Activated T-helper 17 cell treated with anti-CD3 and anti-CD28 coated beads, Interleukin-2, amount 50 U/mL, for 72 hours (primary cell): ENCODE measurements around the gene TGM1. TPM values are rescaled to one million over a fixed set of nuclear protein-coding genes. Genes with fewer than 3 reads are reported as not detected.

Source experiments
- ATAC-seq: fragments of 150-1000 bp; cut with Tn5 transposase; replicated peaks from 2 replicates; pipeline ENCODE4 v1.10.0; 2021; ENCODE audit warnings: mild to moderate bottlenecking, moderate library complexity
- H3K27ac Mint-ChIP-seq: one replicate; pipeline ENCODE4 v1.8.0; 2022; ENCODE audit warnings: mixed read lengths
- H3K27me3 Mint-ChIP-seq: one replicate; pipeline ENCODE4 v1.8.0; 2022; ENCODE audit warnings: mixed read lengths
- H3K36me3 Mint-ChIP-seq: one replicate; pipeline ENCODE4 v1.8.0; 2022; ENCODE audit warnings: low read depth, mild to moderate bottlenecking, mixed read lengths
- H3K4me1 Mint-ChIP-seq: one replicate; pipeline ENCODE4 v1.8.0; 2022; ENCODE audit warnings: mixed read lengths
- H3K4me3 Mint-ChIP-seq: one replicate; pipeline ENCODE4 v1.8.0; 2022; ENCODE audit warnings: mild to moderate bottlenecking, mixed read lengths
- H3K9me3 Mint-ChIP-seq: one replicate; pipeline ENCODE4 v1.8.0; 2022; ENCODE audit warnings: mixed read lengths
- total RNA-seq, 2 donors: library from RNA; stranded (reverse); gene quantifications; one replicate each; pipeline ENCODE4 v1.2.3, GENCODE V29; 2022

Gene TGM1
- total RNA-seq, 2 donors from 2014 or later = 16.1 to 18.2 TPM

DNA sequence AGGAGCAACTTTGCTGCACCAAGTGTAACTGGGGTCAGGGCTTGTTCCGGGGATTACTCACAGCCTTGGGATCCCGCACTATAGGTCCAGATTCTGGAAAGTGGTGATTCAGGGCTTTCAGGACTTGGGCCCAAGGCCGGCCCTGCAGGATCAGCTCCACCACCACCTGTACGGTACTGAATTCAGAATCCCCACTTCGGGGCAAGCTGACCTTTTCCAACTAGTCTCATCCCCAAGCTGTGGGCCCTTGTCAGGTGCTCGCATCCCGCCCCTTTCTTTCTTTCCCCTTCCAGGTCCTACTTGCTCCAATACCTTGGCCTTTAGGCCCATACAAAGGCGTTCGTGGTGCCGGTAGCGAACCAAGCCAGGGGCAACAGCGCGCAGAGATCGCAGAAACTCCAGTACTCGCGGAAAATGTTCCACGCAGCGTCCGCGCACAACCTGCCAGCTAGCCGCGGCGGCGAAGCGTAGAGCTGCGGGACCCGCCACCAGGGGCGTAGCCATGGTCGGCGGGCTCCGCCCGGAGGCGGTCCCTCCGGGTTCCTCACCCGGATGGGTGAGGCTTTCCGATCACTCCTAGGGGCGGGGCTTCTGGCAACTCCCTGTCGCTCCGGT lies 21.0 kb downstream of the TGM1 start:
- ATAC-seq = peak; percentile 87
- peaks cover 52% of the 10 kb centered on the region for H3K36me3 Mint-ChIP-seq
- peak overlapping the region; percentile 83 for H3K4me3 Mint-ChIP-seq
- H3K4me1 Mint-ChIP-seq = peaks cover 40% of the 10 kb centered on the region
- H3K9me3 Mint-ChIP-seq = no peaks in the 10 kb centered on the region
- peak overlapping the region; percentile 94 for H3K27ac Mint-ChIP-seq
- no peaks in the 10 kb centered on the region for H3K27me3 Mint-ChIP-seq

DNA sequence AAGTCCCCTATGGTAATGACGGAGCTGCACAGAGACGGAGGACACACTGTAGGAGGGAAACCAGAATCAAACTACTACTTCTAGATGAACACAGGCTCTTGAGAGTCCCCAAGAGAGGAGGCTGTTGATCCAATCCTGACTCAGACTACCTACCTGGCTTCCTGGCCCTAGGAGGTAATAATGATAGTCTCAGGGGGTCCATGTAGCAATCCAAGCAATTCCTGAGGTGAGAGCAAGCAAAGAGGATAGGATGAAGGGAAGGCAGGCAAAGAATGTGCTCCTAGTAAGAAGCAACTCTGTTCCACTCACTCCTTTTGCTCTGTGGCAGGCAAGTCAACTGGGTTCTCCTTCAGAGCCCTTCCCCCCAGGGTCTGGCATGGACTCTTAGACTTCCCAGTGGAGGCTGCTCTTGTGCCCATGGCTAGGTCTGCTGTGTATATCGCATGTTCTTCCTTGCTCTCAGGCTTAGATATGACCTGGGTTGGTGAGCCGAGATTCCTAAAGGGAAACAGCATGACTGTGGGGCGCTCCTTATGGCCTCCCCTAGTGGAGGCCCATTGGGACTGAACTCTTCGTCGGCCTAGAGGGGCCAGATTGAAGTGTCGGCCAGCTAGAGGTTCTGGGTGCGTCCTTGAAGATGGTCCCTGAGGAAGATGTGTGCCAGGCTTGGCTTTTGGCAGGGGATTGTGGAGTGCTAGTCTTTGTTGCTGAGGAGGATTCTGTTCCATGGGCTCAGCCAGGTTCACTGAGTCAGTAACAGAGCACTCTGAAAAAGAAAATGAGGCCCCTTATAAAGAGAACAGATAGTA lies 22.7 kb downstream of the TGM1 start:
- Mint-ChIP-seq H3K4me3 (peak overlapping the region; percentile 83), H3K27ac (peak overlapping the region; percentile 71), H3K4me1 (peaks cover 44% of the 10 kb centered on the region), H3K9me3 (no peaks in the 10 kb centered on the region), H3K27me3 (no peaks in the 10 kb centered on the region), H3K36me3 (peaks cover 68% of the 10 kb centered on the region)
- ATAC-seq = no peak

- Mint-ChIP-seq H3K4me1 (peaks cover 57% of the 10 kb centered on the region), H3K27me3 (no peaks in the 10 kb centered on the region), H3K9me3 (no peaks in the 10 kb centered on the region), H3K36me3 (peaks cover 86% of the 10 kb centered on the region), H3K27ac (peak overlapping the region; percentile 61), H3K4me3 (peak overlapping the region; percentile 83)
- no peak for ATAC-seq
Measured at GRCh38 chr14:24238527-24239037, 24.4 kb downstream of the TGM1 start.

DNA sequence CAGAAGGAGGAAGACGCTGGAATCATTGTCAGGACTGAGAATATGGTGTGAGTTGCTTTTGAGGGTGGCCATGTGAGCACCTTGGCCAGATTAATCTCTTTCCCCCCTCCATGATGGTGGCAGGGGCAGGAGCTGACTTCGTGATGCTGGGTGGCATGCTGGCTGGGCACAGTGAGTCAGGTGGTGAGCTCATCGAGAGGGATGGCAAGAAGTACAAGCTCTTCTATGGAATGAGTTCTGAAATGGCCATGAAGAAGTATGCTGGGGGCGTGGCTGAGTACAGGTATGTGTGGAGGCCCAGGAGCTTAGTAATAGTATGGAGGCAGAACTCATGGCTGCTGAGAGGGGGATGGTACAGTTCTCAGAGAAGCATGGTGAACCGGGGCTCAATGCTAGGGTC lies 24.9 kb downstream of the TGM1 start:
- H3K36me3 Mint-ChIP-seq = peaks cover 89% of the 10 kb centered on the region
- no peaks in the 10 kb centered on the region for H3K27me3 Mint-ChIP-seq
- peak overlapping the region; percentile 83 for H3K4me3 Mint-ChIP-seq
- no peaks in the 10 kb centered on the region for H3K9me3 Mint-ChIP-seq
- ATAC-seq = no peak
- peaks cover 59% of the 10 kb centered on the region for H3K4me1 Mint-ChIP-seq
- peak overlapping the region; percentile 61 for H3K27ac Mint-ChIP-seq

DNA sequence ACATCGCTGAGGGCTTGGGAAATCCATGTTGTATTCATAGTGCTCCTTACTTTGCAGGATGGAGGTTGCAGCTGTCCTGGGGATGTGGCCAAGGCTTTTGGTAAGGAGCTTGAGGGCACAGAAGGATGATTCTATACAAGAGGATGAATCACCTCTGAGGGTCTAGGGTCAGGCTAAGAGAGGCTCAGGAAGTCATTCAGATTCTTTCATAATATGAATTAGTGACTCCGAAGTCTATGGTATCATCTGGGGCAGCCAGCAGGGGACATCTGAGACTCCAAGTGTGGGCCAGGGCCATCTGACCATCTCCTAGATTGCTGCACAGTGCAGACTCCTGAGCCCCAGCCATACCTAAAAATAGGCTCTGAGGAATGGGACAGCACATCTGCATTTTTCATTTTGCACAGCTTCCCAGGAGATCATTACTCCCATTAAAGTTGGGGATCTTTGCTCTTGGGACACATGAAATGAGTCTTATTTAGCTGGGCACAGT lies 25.5 kb downstream of the TGM1 start:
- no peaks in the 10 kb centered on the region for H3K9me3 Mint-ChIP-seq
- no peaks in the 10 kb centered on the region for H3K27me3 Mint-ChIP-seq
- ATAC-seq = no peak
- H3K4me3 Mint-ChIP-seq = peak overlapping the region; percentile 83
- H3K27ac Mint-ChIP-seq = peak overlapping the region; percentile 61
- H3K36me3 Mint-ChIP-seq = peaks cover 92% of the 10 kb centered on the region
- H3K4me1 Mint-ChIP-seq = peaks cover 59% of the 10 kb centered on the region

GRCh38 chr14:24236689-24237462 lies 26.1 kb downstream of the TGM1 start:
- Mint-ChIP-seq H3K27me3 (no peaks in the 10 kb centered on the region), H3K4me3 (no peak overlapping the region), H3K36me3 (peaks cover 88% of the 10 kb centered on the region), H3K4me1 (peaks cover 59% of the 10 kb centered on the region), H3K27ac (peak overlapping the region; percentile 61), H3K9me3 (no peaks in the 10 kb centered on the region)
- no peak for ATAC-seq

- H3K4me1 Mint-ChIP-seq = peaks cover 59% of the 10 kb centered on the region
- no peaks in the 10 kb centered on the region for H3K9me3 Mint-ChIP-seq
- H3K36me3 Mint-ChIP-seq = peaks cover 85% of the 10 kb centered on the region
Measured at GRCh38 chr14:24235804-24236688, 26.9 kb downstream of the TGM1 start.

DNA sequence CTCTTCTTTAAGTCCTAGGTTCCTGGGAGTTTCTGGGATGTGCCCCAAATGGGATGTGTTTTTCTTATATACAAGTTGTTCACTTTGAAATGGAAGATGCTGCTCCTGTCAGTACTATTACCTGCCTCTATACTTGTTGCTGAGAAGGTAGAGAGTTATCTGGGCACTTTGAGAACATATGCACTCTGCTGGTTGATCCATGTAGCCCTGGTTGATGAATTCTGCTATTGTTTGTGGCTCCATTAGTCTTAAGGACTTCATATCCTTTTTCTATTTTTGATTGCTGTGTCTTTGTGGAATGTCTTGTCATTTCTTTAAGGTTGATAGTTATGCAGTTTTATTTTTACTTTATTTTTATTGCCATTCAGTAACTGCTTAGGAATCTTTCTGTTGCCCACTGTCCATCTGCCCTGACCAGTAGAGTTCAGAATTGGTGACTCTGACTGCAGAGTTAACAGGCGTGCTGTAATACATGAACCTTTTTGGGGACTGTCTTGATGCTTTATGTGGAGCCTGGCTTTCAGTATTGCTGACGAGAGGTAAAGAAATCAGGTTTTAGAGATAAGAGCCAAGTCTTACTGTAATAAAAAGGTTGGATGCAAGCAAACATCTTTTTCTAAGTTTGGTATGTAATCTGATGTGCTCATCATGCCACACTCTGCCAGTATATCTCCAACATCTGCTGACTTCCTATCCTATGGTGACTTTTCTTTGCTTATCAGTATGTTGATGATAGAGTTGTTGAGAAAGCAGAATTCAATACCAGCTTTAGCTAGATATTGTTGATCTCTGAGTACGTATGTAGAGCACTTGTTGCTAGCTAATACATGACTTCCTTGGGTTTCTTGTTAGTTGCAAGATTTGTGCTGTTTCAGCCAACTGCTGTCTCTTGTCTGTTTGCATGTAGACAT lies 28.6 kb downstream of the TGM1 start:
- no peak for ATAC-seq
- Mint-ChIP-seq H3K4me3 (peak overlapping the region; percentile 84), H3K4me1 (peaks cover 44% of the 10 kb centered on the region), H3K27ac (peak overlapping the region; percentile 85), H3K27me3 (no peaks in the 10 kb centered on the region), H3K36me3 (peaks cover 73% of the 10 kb centered on the region), H3K9me3 (no peaks in the 10 kb centered on the region)

More at GRCh38 chr14:24235804-24236688, 26.9 kb downstream of the TGM1 start:
- Mint-ChIP-seq H3K4me3 (peak overlapping the region; percentile 15), H3K27ac (peak overlapping the region; percentile 62), H3K27me3 (no peaks in the 10 kb centered on the region)
- ATAC-seq = no peak

- peaks cover 71% of the 10 kb centered on the region for H3K36me3 Mint-ChIP-seq
- H3K9me3 Mint-ChIP-seq = no peaks in the 10 kb centered on the region
- peak overlapping the region; percentile 85 for H3K27ac Mint-ChIP-seq
- no peak for ATAC-seq
- H3K4me3 Mint-ChIP-seq = peak overlapping the region; percentile 84
- peaks cover 36% of the 10 kb centered on the region for H3K4me1 Mint-ChIP-seq
- no peaks in the 10 kb centered on the region for H3K27me3 Mint-ChIP-seq
Measured at GRCh38 chr14:24233538-24233866, 29.5 kb downstream of the TGM1 start.

DNA sequence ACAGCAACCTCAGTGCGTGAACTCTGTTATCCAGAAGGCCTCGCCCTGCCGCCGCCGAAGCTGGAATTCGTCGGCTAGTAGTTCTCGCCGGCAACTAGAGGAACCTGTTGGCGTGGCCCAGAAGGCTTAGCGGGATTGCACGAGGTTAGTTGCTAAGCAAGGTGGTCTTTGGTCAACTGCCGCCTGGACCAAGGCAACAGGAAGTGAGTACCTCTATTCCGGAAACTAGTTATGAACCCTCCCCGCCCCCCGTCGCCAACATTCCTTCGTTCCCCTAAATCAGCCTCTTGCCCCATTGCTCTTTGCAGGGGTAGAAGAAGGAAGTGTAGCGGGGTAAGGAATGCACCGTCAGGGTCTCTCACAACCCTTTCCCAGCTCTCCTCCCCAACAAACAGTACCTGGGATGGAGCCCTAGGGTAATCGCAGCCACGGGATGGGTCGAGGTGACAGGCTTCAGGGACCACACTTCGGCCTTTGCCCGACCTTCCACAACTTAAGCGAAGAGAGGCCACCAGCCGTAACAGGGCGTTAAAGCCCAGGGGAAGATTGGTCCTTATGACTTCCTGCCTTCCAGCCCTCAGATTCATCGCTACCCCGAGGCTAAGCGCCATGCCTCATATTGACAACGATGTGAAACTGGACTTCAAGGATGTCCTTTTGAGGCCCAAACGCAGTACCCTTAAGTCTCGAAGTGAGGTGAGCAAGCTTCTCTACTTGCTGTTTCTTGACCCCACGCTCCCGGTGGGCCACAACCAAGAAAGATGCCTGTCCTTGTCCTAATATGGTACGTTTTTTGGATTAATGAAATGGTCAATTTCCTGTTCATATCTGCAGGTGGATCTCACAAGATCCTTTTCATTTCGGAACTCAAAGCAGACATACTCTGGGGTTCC lies 30.1 kb downstream of the TGM1 start, which contains the start of gene GMPR2:
Gene GMPR2 (plus strand): TSS at position 285 of the 893 bp plus-strand sequence. CDS start 325 bp downstream, at position 610.
- H3K36me3 Mint-ChIP-seq = peaks cover 69% of the 10 kb centered on the region
- no peaks in the 10 kb centered on the region for H3K9me3 Mint-ChIP-seq
- H3K27me3 Mint-ChIP-seq = no peaks in the 10 kb centered on the region
- H3K4me3 Mint-ChIP-seq = peak within 1 kb of the TSS; percentile 84
- peak; percentile 62 for ATAC-seq
- peak within 1 kb of the TSS; percentile 85 for H3K27ac Mint-ChIP-seq
- H3K4me1 Mint-ChIP-seq = peaks cover 32% of the 10 kb centered on the region

DNA sequence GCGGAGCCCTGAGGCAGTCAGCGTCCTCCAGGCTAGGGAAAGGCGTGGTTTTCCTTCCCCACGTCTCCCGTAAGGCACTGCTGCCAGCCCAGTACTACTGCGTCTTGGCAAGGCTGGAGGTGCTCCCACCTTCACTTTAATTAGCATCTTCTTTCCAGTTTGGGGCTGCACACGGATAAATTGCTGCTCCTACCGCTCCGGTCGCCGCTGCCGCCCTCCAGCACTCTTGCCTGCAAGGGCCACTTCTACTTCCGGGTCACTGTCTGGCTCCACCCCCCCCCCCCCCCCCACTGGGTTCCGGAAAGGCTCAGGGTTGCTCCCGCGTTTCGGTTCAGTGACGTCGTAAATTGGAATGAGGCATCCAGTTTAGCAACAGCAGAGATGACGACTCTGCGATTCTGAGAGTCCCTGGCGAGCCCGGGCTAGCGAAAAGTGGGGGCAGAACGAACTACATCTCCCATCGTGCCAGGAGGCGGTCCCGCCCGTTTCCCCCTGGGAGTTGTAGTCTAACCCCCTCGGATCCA lies 30.8 kb downstream of the TGM1 start, which contains the start of gene NEDD8:
Gene NEDD8 (minus strand): TSS at position 247 of the 524 bp plus-strand sequence. CDS start 100 bp downstream, at position 147.
- peak; percentile 88 for ATAC-seq
- Mint-ChIP-seq H3K36me3 (peaks cover 68% of the 10 kb centered on the region), H3K4me3 (peak within 1 kb of the TSS; percentile 84), H3K4me1 (peaks cover 28% of the 10 kb centered on the region), H3K27me3 (no peaks in the 10 kb centered on the region), H3K9me3 (no peaks in the 10 kb centered on the region), H3K27ac (peak within 1 kb of the TSS; percentile 85)
